GM23338 (cell line): ENCODE measurements around the gene ETV3. TPM values are rescaled to one million over a fixed set of nuclear protein-coding genes. Genes with fewer than 3 reads are reported as not detected.
"Not testable (repeated sequence)": the region's sequence is repeated elsewhere in the genome, so short reads cannot be mapped to it uniquely, and the experiment has no call there.

ENCODE experiments used
- ATAC-seq: fragments of 200-7000 bp; cut with Tn5 transposase; 3 replicates; pipeline ENCODE4 v1.9.1; 2020
- DNase-seq: peaks from one replicate; pipeline ENCODE4 v3.0.0-alpha.2; 2015; ENCODE audit warnings: low spot score
- H2AFZ ChIP-seq: fragments of 200-600 bp; sonication (generic); 2 replicates; pipeline ENCODE4 v1.8.0; 2016; ENCODE audit warnings: antibody characterized with exemption, mild to moderate bottlenecking, moderate library complexity
- H3F3A ChIP-seq: fragments of 200-600 bp; sonication (generic); replicated peaks from 2 replicates; pipeline ENCODE4 v1.8.0; 2017; ENCODE audit warnings: antibody characterized with exemption, mixed run types, low read depth
- H3K27ac ChIP-seq: fragments of 200-600 bp; sonication (generic); 2 replicates; pipeline ENCODE4 v1.6.1; 2016; ENCODE audit warnings: low read depth
- H3K27me3 ChIP-seq: fragments of 200-600 bp; sonication (generic); 2 replicates; pipeline ENCODE4 v1.8.0; 2016; ENCODE audit warnings: mild to moderate bottlenecking, mixed run types, moderate library complexity; ENCODE audit not compliant: insufficient read depth
- H3K36me3 ChIP-seq: fragments of 200-600 bp; sonication (generic); 2 replicates; pipeline ENCODE4 v1.8.0; 2016; ENCODE audit warnings: mild to moderate bottlenecking; ENCODE audit not compliant: insufficient read depth
- H3K4me1 ChIP-seq: fragments of 200-600 bp; sonication (generic); 2 replicates; pipeline ENCODE4 v1.8.0; 2016; ENCODE audit warnings: mild to moderate bottlenecking, moderate library complexity; ENCODE audit not compliant: insufficient read depth
- H3K4me2 ChIP-seq: fragments of 200-600 bp; sonication (generic); 2 replicates; pipeline ENCODE4 v1.7.1; 2017; ENCODE audit warnings: mixed run types
- H3K4me3 ChIP-seq: fragments of 200-600 bp; sonication (generic); 2 replicates; pipeline ENCODE4 v1.6.1; 2016; ENCODE audit warnings: mixed run types
- H3K79me2 ChIP-seq: fragments of 200-600 bp; sonication (generic); replicated peaks from 2 replicates; pipeline ENCODE4 v1.8.0; 2017; ENCODE audit warnings: mild to moderate bottlenecking; ENCODE audit not compliant: insufficient read depth
- H3K9me2 ChIP-seq: fragments of 200-600 bp; sonication (generic); 2 replicates; pipeline ENCODE4 v1.8.0; 2017; ENCODE audit not compliant: insufficient read depth
- H4K20me1 ChIP-seq: fragments of 200-600 bp; sonication (generic); replicated peaks from 2 replicates; pipeline ENCODE4 v1.8.0; 2017; ENCODE audit warnings: mild to moderate bottlenecking; ENCODE audit not compliant: insufficient read depth
- H3K27ac Mint-ChIP-seq: 2 replicates; pipeline ENCODE4 v1.8.0; 2020; ENCODE audit warnings: inconsistent platforms, mild to moderate bottlenecking, moderate library complexity, mixed read lengths
- H3K27me3 Mint-ChIP-seq: 3 replicates; pipeline ENCODE4 v1.8.0; 2022; ENCODE audit warnings: low read depth, mild to moderate bottlenecking, moderate library complexity, mixed read lengths, inconsistent platforms; ENCODE audit not compliant: insufficient read depth, poor library complexity
- H3K36me3 Mint-ChIP-seq: 3 replicates; pipeline ENCODE4 v1.8.0; 2021; ENCODE audit warnings: low read depth, mild to moderate bottlenecking, inconsistent platforms, moderate library complexity, mixed read lengths
- H3K4me1 Mint-ChIP-seq: 3 replicates; pipeline ENCODE4 v1.8.0; 2020; ENCODE audit warnings: mild to moderate bottlenecking, inconsistent platforms, mixed read lengths
- H3K4me3 Mint-ChIP-seq: 3 replicates; pipeline ENCODE4 v1.8.0; 2021; ENCODE audit warnings: moderate library complexity, mild to moderate bottlenecking, inconsistent platforms, mixed read lengths
- H3K9me3 Mint-ChIP-seq: 3 replicates; pipeline ENCODE4 v1.8.0; 2020; ENCODE audit warnings: moderate library complexity, mild to moderate bottlenecking, inconsistent platforms, mixed read lengths
- CREB1 ChIP-seq: fragments of 250-450 bp; sonication (Bioruptor Pico); IDR thresholded peaks from 2 replicates; pipeline ENCODE4 v1.5.0; 2020; ENCODE audit warnings: low read depth, mild to moderate bottlenecking, moderate library complexity
- CTCF ChIP-seq, 2 experiments: fragments of 200-600 bp in 1 of 2; sonication (generic) in 1 of 2; conservative IDR thresholded peaks; 2 replicates each; pipeline versions ENCODE4 v1.5.1 to v1.6.1; 2016 to 2017; ENCODE audit warnings: antibody characterized with exemption in 2 of 2, low read depth in 2 of 2, mild to moderate bottlenecking in 2 of 2, moderate library complexity in 1 of 2
- ETS1 ChIP-seq: IDR thresholded peaks from 2 replicates; pipeline ENCODE4 v1.6.1; 2016; ENCODE audit warnings: antibody characterized with exemption
- EZH2 ChIP-seq: fragments of 200-600 bp; sonication (generic); IDR thresholded peaks from one replicate; pipeline ENCODE4 v1.8.0; 2017; ENCODE audit warnings: antibody characterized with exemption, mild to moderate bottlenecking, low read depth; ENCODE audit not compliant: unreplicated experiment
- EZH2phosphoT487 ChIP-seq: fragments of 200-600 bp; sonication (generic); IDR thresholded peaks from one replicate; pipeline ENCODE4 v1.8.1; 2018; ENCODE audit warnings: antibody characterized with exemption; ENCODE audit not compliant: unreplicated experiment
- JUNB ChIP-seq: IDR thresholded peaks from one replicate; pipeline ENCODE4 v1.6.1; 2016; ENCODE audit warnings: antibody characterized with exemption; ENCODE audit not compliant: unreplicated experiment
- NANOG ChIP-seq: IDR thresholded peaks from 2 replicates; pipeline ENCODE4 v1.6.1; 2016; ENCODE audit warnings: antibody characterized with exemption, borderline replicate concordance
- POLR2AphosphoS5 ChIP-seq: IDR thresholded peaks from 2 replicates; pipeline ENCODE4 v1.6.1; 2016; ENCODE audit warnings: antibody characterized with exemption, low read depth
- ZNF114 ChIP-seq: fragments of 250-450 bp; sonication (Bioruptor Pico); IDR thresholded peaks from 2 replicates; pipeline ENCODE4 v1.5.0; 2020; ENCODE audit warnings: mild to moderate bottlenecking, moderate library complexity
- ZNF331 ChIP-seq: fragments of 250-450 bp; sonication (Bioruptor Pico); IDR thresholded peaks from 2 replicates; pipeline ENCODE4 v1.5.0; 2020; ENCODE audit warnings: low read depth, mild to moderate bottlenecking, moderate library complexity
- polyA plus RNA-seq: library from polyadenylated mRNA; unstranded; fragments of >200 nt; fragmentation: Nextera tagmentation; extraction: Ambion mirVana; gene quantifications from 2 replicates; pipeline ENCODE4 v1.2.1, GENCODE V29; 2016
- total RNA-seq: library from RNA; depleted of rRNA; stranded (reverse); fragments of >200 nt; shearing (Covaris generic); gene quantifications from 2 replicates; pipeline ENCODE4 v1.2.3, GENCODE V29; 2014
- TF ChIP-seq, protein P1 (sequence below): IDR thresholded peaks from one replicate; pipeline ENCODE4 v1.6.1; 2018; ENCODE audit warnings: antibody characterized with exemption; ENCODE audit not compliant: unreplicated experiment

The ETV3 gene
- total and polyA plus RNA-seq, 2 experiments from 2014 or later: 8.1 to 19.6 TPM

DNA sequence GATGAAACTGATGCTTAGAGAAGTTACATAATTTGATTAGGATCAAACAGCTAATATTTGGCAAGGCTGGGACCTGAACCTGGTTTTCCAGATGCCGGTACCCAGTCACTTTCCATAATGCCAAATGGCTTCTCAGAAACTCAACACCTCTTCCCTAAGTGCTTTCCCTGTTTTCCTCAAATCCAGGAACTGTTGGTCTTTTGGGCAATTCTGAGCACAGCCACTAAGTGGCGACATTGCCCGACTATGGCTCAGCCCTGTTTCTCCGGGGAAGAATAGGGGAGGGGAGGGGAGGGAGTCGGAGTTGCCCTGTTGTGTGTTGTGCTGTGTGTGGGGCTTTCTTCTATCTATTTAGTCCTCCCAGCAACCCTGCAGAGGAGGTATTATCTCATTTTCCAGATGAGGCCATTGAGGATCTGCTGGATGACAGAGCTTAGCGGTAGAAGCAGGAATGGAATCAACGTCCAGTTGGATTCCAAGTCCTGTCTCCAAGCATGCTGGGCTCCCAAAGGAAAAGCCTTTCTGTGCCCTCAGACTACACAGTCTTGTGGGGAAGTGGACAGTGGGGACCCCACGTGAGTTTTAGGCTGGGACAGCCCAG lies 33.8 kb upstream of the ETV3 start:
- H3F3A ChIP-seq, H3K36me3 ChIP-seq, H3K27me3 ChIP-seq, H3K9me3 Mint-ChIP-seq, H3K4me1 ChIP-seq, H3K4me3 Mint-ChIP-seq, H3K9me2 ChIP-seq, H3K4me3 ChIP-seq, H2AFZ ChIP-seq, H4K20me1 ChIP-seq, H3K4me2 ChIP-seq, H3K4me1 Mint-ChIP-seq, H3K79me2 ChIP-seq, H3K27ac ChIP-seq, H3K36me3 Mint-ChIP-seq, H3K27me3 Mint-ChIP-seq, H3K27ac Mint-ChIP-seq: not testable (repeated sequence)
- peak; percentile 53 to 71 for TF ChIP-seq CTCF (conservative IDR thresholded peaks at IDR 0.05; ENCODE audit: low read depth in 2 of 2)
- ATAC-seq (peak; percentile 88), DNase-seq (peak; percentile 72)

DNA sequence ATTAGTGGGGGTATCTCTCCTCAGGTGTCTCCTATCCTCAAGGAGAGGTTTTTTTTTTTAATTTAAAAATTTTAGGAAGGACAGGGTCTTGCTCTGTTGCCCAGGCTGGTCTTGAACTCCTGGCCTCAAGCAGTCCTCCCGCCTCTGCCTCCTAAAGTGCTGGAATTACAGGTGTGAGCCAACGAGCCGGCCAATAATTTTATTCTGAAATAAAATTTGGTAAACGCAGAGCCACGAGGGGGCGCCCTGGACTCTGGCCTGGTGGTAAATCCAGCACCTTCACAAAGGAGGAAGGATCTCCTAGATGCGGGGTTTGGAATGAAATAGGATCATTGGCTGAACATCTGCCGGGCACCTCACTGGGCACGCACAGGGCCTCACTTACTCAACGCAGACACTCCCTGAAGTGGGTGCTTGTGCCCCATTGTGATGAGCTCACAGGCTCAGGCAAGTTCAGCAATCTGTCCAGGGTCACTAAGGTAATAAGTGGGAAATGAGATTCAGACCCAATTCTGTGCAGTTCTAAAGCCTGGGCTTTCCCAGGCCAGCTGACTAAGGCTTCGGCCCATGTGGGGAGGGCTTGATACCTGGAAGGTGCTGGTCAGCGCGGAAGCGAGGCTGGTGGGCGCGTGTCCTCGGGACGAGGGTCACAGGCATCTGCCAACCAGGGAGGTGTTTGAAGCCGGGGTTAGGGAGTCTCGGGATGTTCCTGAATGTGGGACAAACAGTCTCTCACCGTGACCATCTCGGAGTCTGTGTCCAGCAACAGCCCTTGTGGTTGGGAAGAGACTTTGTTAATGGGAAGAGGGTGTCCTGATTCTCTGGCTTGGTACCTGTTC lies 32.7 kb upstream of the ETV3 start:
- Mint-ChIP-seq H3K36me3 (no peaks in the 10 kb centered on the region), H3K27me3 (peaks cover 10% of the 10 kb centered on the region), H3K9me3 (no peaks in the 10 kb centered on the region), H3K4me3 (no peak overlapping the region), H3K4me1 (peaks cover 8% of the 10 kb centered on the region; the same call in 1 of the 3 replicates), H3K27ac (no peak overlapping the region)
- Histone ChIP-seq H3K4me2 (no peak overlapping the region), H3F3A (no peaks in the 10 kb centered on the region; the same call in 1 of the 2 replicates), H4K20me1 (no peaks in the 10 kb centered on the region), H2AFZ (peak overlapping the region; percentile 80; the same call in 1 of the 2 replicates), H3K27me3 (no peaks in the 10 kb centered on the region), H3K79me2 (no peaks in the 10 kb centered on the region), H3K36me3 (no peaks in the 10 kb centered on the region), H3K4me3 (no peak overlapping the region), H3K27ac (no peak overlapping the region), H3K9me2 (no peaks in the 10 kb centered on the region), H3K4me1 (no peaks in the 10 kb centered on the region)
- DNase-seq (peak; percentile 87), ATAC-seq (peak; percentile 46)
- TF ChIP-seq NANOG (no peak), ETS1 (no peak), ZNF114 (0 out of 2 replicates have a peak, but pooled peaks have one; percentile 29), CREB1 (CRISPR knock-in tag) (no peak), CTCF (conservative IDR thresholded peaks at IDR 0.05; ENCODE audit: low read depth in 2 of 2) (peak; percentile 72 to 76), ZNF331 (no peak), JUNB (no peak), EZH2phosphoT487 (no peak), EZH2 (no peak), POLR2AphosphoS5 (no peak)
- TF ChIP-seq, protein P1, sequence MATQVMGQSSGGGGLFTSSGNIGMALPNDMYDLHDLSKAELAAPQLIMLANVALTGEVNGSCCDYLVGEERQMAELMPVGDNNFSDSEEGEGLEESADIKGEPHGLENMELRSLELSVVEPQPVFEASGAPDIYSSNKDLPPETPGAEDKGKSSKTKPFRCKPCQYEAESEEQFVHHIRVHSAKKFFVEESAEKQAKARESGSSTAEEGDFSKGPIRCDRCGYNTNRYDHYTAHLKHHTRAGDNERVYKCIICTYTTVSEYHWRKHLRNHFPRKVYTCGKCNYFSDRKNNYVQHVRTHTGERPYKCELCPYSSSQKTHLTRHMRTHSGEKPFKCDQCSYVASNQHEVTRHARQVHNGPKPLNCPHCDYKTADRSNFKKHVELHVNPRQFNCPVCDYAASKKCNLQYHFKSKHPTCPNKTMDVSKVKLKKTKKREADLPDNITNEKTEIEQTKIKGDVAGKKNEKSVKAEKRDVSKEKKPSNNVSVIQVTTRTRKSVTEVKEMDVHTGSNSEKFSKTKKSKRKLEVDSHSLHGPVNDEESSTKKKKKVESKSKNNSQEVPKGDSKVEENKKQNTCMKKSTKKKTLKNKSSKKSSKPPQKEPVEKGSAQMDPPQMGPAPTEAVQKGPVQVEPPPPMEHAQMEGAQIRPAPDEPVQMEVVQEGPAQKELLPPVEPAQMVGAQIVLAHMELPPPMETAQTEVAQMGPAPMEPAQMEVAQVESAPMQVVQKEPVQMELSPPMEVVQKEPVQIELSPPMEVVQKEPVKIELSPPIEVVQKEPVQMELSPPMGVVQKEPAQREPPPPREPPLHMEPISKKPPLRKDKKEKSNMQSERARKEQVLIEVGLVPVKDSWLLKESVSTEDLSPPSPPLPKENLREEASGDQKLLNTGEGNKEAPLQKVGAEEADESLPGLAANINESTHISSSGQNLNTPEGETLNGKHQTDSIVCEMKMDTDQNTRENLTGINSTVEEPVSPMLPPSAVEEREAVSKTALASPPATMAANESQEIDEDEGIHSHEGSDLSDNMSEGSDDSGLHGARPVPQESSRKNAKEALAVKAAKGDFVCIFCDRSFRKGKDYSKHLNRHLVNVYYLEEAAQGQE: no peak
